WERI-Rb-1 (cell line): ENCODE data around the gene PPP1R15A.
"Not testable (repeated sequence)": the region's sequence is repeated elsewhere in the genome, so short reads cannot be mapped to it uniquely, and the experiment has no call there.

Experiments
- DNase-seq: peaks from one replicate; pipeline ENCODE4 v3.0.0-alpha.2; 2020
- H3K27ac ChIP-seq: fragments of 250-450 bp; sonication (Bioruptor Pico); 2 replicates; pipeline ENCODE4 v1.5.1; 2020; ENCODE audit warnings: mild to moderate bottlenecking, moderate library complexity
- H3K27me3 ChIP-seq: fragments of 250-450 bp; sonication (Bioruptor Pico); 2 replicates; pipeline ENCODE4 v1.5.1; 2021; ENCODE audit warnings: mild to moderate bottlenecking, low read depth, moderate library complexity; ENCODE audit not compliant: insufficient read depth, severe bottlenecking
- H3K36me3 ChIP-seq: fragments of 250-450 bp; sonication (Bioruptor Pico); 2 replicates; pipeline ENCODE4 v1.5.1; 2020; ENCODE audit warnings: mild to moderate bottlenecking, moderate library complexity
- H3K4me3 ChIP-seq: 2 replicates; pipeline ENCODE4 v1.5.1; 2011; ENCODE audit warnings: low read depth, mild to moderate bottlenecking, control low read depth, low read length
- H3K9me3 ChIP-seq: fragments of 250-450 bp; sonication (Bioruptor Pico); 2 replicates; pipeline ENCODE4 v1.5.1; 2021; ENCODE audit warnings: mild to moderate bottlenecking, moderate library complexity; ENCODE audit not compliant: severe bottlenecking
- CTCF ChIP-seq: IDR thresholded peaks from 2 replicates; pipeline ENCODE4 v1.5.1; 2011; ENCODE audit warnings: low read depth, mild to moderate bottlenecking, control low read depth, inconsistent platforms, low read length

Gene PPP1R15A

GRCh38 chr19:48900477-48901406 lies 28.5 kb downstream of the PPP1R15A start:
- no peak for DNase-seq
- Histone ChIP-seq H3K27ac (peak overlapping the region; percentile 96), H3K36me3 (peaks cover 14% of the 10 kb centered on the region), H3K4me3 (peak overlapping the region; percentile 81), H3K27me3 (no peaks in the 10 kb centered on the region), H3K9me3 (no peaks in the 10 kb centered on the region)
- TF ChIP-seq CTCF: no peak

GRCh38 chr19:48902291-48902690 lies 30.1 kb downstream of the PPP1R15A start:
- not testable (repeated sequence) for H3K9me3 ChIP-seq, H3K27me3 ChIP-seq, DNase-seq, H3K27ac ChIP-seq, H3K4me3 ChIP-seq
- peaks cover 17% of the 10 kb centered on the region for H3K36me3 ChIP-seq

GRCh38 chr19:48903788-48904187 lies 31.6 kb downstream of the PPP1R15A start:
- not testable (repeated sequence) for H3K9me3 ChIP-seq, H3K27ac ChIP-seq, H3K27me3 ChIP-seq, H3K4me3 ChIP-seq, DNase-seq
- peaks cover 26% of the 10 kb centered on the region for H3K36me3 ChIP-seq

GRCh38 chr19:48905664-48906063 lies 33.4 kb downstream of the PPP1R15A start:
- Histone ChIP-seq H3K4me3 (no peak overlapping the region), H3K36me3 (peaks cover 37% of the 10 kb centered on the region), H3K9me3 (no peaks in the 10 kb centered on the region), H3K27ac (no peak overlapping the region), H3K27me3 (no peaks in the 10 kb centered on the region)
- DNase-seq: no peak
- no peak for TF ChIP-seq CTCF

- H3K27ac ChIP-seq: no peak overlapping the region
- no peaks in the 10 kb centered on the region for H3K9me3 ChIP-seq
- no peaks in the 10 kb centered on the region for H3K27me3 ChIP-seq
- no peak overlapping the region for H3K4me3 ChIP-seq
- no peak for DNase-seq
- no peak for TF ChIP-seq CTCF
- H3K36me3 ChIP-seq: peaks cover 43% of the 10 kb centered on the region
Observed at GRCh38 chr19:48906324-48906723, 34.1 kb downstream of the PPP1R15A start.

- TF ChIP-seq CTCF: no peak
- DNase-seq: no peak
- Histone ChIP-seq H3K9me3 (no peaks in the 10 kb centered on the region), H3K4me3 (no peak overlapping the region), H3K27me3 (no peaks in the 10 kb centered on the region), H3K27ac (no peak overlapping the region), H3K36me3 (peaks cover 46% of the 10 kb centered on the region)
Observed at GRCh38 chr19:48907671-48908070, 35.5 kb downstream of the PPP1R15A start.

- peaks cover 61% of the 10 kb centered on the region for H3K36me3 ChIP-seq
- not testable (repeated sequence) for H3K27ac ChIP-seq
Observed at GRCh38 chr19:48909424-48910077, 37.3 kb downstream of the PPP1R15A start.

More at GRCh38 chr19:48909424-48910077, 37.3 kb downstream of the PPP1R15A start:
- not testable (repeated sequence) for H3K27me3 ChIP-seq, H3K4me3 ChIP-seq, DNase-seq, H3K9me3 ChIP-seq
